ENCODE measurements around the gene GALNT9.

The GALNT9 gene

GRCh38 chr12:132148368-132149045 lies 180.9 kb downstream of the GALNT9 start:
- no peak overlapping the region for H3K4me3 ChIP-seq (ENCODE audit: low read depth, low read length)
- no peak for TF ChIP-seq CTCF (IDR thresholded peaks at IDR 0.05; ENCODE audit: low read depth, low read length)

- no peak overlapping the region for H3K4me3 ChIP-seq (ENCODE audit: low read depth, low read length)
- no peak for TF ChIP-seq CTCF (IDR thresholded peaks at IDR 0.05; ENCODE audit: low read depth, low read length)
Observed at GRCh38 chr12:132147423-132148367, 181.7 kb downstream of the GALNT9 start.

- no peak overlapping the region for H3K4me3 ChIP-seq (ENCODE audit: low read depth, low read length)
- TF ChIP-seq CTCF (IDR thresholded peaks at IDR 0.05; ENCODE audit: low read depth, low read length), result no peak
Observed at GRCh38 chr12:132146772-132147422, 182.5 kb downstream of the GALNT9 start.
